IPS DF 6.9 (cell line): ENCODE measurements around the gene GBP5.
"Not testable (repeated sequence)": the region's sequence is repeated elsewhere in the genome, so short reads cannot be mapped to it uniquely, and the experiment has no call there.

Source experiments
- DNase-seq: peaks from one replicate; pipeline ENCODE4 v3.0.0-alpha.2; 2013; ENCODE audit warnings: low read depth, low spot score
- H3K27ac ChIP-seq: one replicate; pipeline ENCODE4 v1.5.1; 2013; ENCODE audit warnings: low read length, control low read depth
- H3K27me3 ChIP-seq: 2 replicates; pipeline ENCODE4 v1.6.1; 2013; ENCODE audit warnings: mild to moderate bottlenecking, low read length; ENCODE audit not compliant: control insufficient read depth, insufficient read depth
- H3K36me3 ChIP-seq: 2 replicates; pipeline ENCODE4 v1.6.1; 2013; ENCODE audit warnings: low read length; ENCODE audit not compliant: control insufficient read depth, insufficient read depth
- H3K4me1 ChIP-seq: 2 replicates; pipeline ENCODE4 v1.6.1; 2013; ENCODE audit warnings: low read length; ENCODE audit not compliant: control insufficient read depth, insufficient read depth
- H3K4me3 ChIP-seq: 2 replicates; pipeline ENCODE4 v1.5.1; 2013; ENCODE audit warnings: mild to moderate bottlenecking, low read length
- H3K9me3 ChIP-seq: 2 replicates; pipeline ENCODE4 v1.6.1; 2013; ENCODE audit warnings: low read length, inconsistent platforms; ENCODE audit not compliant: control insufficient read depth, insufficient read depth
- WGBS: extraction: QIAGEN DNeasy Blood & Tissue Kit; methylation state at CpG from one replicate; pipeline ENCODE4 v1.1.7; 2013; ENCODE audit warnings: mixed read lengths, missing lambda C conversion rate; ENCODE audit not compliant: insufficient read length, insufficient coverage; 5-methylcytosine and 5-hydroxymethylcytosine counted together

The GBP5 gene, protein sequence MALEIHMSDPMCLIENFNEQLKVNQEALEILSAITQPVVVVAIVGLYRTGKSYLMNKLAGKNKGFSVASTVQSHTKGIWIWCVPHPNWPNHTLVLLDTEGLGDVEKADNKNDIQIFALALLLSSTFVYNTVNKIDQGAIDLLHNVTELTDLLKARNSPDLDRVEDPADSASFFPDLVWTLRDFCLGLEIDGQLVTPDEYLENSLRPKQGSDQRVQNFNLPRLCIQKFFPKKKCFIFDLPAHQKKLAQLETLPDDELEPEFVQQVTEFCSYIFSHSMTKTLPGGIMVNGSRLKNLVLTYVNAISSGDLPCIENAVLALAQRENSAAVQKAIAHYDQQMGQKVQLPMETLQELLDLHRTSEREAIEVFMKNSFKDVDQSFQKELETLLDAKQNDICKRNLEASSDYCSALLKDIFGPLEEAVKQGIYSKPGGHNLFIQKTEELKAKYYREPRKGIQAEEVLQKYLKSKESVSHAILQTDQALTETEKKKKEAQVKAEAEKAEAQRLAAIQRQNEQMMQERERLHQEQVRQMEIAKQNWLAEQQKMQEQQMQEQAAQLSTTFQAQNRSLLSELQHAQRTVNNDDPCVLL

DNA sequence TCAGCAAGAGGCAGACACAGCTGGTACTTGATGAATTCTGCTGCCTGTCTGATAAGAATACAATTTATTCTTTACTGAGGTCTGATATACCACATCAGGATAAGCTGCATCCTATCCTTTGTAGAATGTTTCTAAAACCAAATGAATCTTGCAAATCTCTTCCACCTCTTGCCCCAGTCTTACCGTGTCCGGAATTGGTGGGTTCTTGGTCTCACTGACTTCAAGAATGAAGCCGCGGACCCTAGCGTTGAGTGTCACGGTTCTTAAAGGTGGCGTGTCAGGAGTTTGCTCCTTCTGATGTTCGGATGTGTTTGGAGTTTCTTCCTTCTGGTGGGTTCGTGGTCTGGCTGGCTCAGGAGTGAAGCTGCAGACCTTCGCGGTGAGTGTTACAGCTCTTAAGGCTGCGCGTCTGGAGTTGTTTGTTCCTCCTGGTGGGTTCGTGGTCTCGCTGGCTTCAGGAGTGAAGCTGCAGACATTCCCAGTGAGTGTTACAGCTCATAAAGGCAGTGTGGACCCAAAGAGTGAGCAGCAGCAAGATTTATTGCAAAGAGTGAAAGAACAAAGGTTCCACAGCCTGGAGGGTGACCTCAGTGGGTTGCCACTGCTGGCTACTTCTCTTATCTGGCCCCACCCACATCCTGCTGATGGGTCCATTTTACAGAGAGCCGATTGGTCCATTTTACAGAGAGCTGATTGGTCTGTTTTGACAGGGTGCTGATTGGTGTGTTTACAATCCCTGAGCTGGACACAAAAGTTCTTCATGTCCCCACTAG lies at the start of gene GBP5:
Gene GBP5 (minus strand): TSS at position 592 of the 773 bp plus-strand sequence. CDS start 3,305 bp downstream, outside the sequence.
- not testable (repeated sequence) for H3K27ac ChIP-seq, H3K4me3 ChIP-seq, H3K36me3 ChIP-seq, H3K4me1 ChIP-seq, DNase-seq, H3K27me3 ChIP-seq, H3K9me3 ChIP-seq
- no CpG with 5 or more reads among the region's 16 CpGs for WGBS

DNA sequence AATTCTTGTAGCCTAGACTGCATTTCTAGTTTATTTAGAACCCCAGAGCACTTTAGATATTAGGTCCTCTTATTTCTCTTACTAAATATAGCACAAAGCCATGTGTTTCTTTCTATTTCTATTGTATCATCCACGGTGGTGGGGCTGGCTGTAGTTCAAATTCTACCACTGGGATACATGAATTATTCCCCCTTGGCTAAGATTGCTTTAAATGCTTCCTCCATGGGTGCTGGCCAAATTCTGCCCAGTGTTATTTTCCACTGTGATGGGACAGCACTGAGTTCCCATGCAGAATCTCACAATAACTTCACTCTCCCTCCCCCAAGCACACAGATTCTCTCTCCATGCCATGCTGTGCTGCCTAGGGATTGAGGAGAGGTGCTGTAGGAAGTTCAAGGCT lies 49.7 kb upstream of the GBP5 start:
- Histone ChIP-seq H3K4me3 (no peak overlapping the region), H3K9me3 (no peaks in the 10 kb centered on the region), H3K36me3 (no peaks in the 10 kb centered on the region), H3K27ac (no peak overlapping the region), H3K27me3 (no peaks in the 10 kb centered on the region), H3K4me1 (no peaks in the 10 kb centered on the region)
- DNase-seq: no peak
- WGBS: no CpG with 5 or more reads among the region's 1 CpG

DNA sequence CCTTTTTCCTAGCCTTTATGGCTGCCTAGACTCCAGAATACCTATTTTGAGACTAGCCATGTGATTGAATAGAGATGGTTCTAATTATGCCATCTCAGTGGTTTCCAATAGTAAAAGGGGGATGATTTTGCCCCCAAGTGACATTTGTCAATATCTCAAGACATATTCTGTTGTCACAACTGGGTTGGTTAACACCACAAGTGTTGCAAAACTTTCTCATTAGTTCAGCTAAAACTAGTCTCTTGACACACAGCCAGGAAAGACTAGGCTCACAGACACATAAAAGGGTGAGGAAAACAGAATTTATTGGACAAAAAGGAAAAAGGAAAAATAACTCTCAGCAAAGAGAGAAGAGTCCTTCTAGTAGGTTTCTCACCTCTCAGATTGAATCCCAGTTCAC lies 39.9 kb upstream of the GBP5 start:
- Histone ChIP-seq H3K9me3 (peaks cover 2% of the 10 kb centered on the region; the same call in 1 of the 2 replicates), H3K4me1 (no peaks in the 10 kb centered on the region), H3K27ac (no peak overlapping the region), H3K27me3 (no peaks in the 10 kb centered on the region), H3K36me3 (no peaks in the 10 kb centered on the region), H3K4me3 (no peak overlapping the region)
- DNase-seq: no peak

DNA sequence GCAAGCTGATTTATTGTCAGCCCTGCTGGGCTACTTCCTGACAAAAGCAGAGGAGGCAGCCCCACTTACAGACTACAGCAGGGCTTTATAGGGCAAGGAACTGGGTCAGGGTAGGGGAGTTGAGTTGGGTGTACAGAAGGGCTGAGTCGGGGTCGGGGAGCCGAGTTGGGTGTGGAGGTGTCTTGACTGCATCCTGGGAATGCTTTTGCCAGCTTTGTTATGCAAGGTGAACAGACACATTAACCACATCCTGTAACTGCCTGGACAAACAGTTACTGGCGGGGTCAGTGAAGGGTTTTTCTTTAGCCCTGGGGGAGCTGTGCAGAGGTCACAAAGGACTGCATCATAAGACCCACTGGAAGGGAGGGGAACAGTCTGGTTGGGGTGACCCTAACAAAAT lies 39.1 kb upstream of the GBP5 start:
- Histone ChIP-seq H3K9me3 (peaks cover 2% of the 10 kb centered on the region; the same call in 1 of the 2 replicates), H3K4me3 (no peak overlapping the region), H3K27me3 (no peaks in the 10 kb centered on the region), H3K36me3 (no peaks in the 10 kb centered on the region), H3K27ac (no peak overlapping the region), H3K4me1 (no peaks in the 10 kb centered on the region)
- DNase-seq: no peak
- WGBS: no CpG with 5 or more reads among the region's 4 CpGs

DNA sequence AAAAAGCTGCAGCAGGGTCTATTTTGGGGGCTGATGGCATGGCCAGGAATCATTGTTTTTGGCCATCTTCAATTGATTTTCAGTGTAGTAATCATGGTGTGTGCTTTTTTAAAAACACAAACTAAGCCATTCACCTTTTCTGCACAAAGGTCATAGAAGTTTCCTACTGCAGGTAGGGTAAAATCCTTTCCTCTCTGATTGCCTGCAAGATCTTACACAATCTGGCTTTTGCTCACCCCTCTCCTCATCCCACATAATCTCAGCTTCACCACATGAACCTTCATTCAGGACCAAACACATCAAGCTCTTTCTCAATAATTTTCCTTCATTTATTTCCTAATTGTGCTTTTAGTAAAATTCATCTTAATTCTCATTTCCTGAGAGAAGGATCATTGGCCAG lies 38.3 kb upstream of the GBP5 start:
- no peak overlapping the region for H3K4me3 ChIP-seq
- H3K36me3 ChIP-seq: no peaks in the 10 kb centered on the region
- no peak overlapping the region for H3K27ac ChIP-seq
- no peaks in the 10 kb centered on the region for H3K9me3 ChIP-seq
- DNase-seq: no peak
- H3K4me1 ChIP-seq: no peaks in the 10 kb centered on the region
- H3K27me3 ChIP-seq: no peaks in the 10 kb centered on the region

DNA sequence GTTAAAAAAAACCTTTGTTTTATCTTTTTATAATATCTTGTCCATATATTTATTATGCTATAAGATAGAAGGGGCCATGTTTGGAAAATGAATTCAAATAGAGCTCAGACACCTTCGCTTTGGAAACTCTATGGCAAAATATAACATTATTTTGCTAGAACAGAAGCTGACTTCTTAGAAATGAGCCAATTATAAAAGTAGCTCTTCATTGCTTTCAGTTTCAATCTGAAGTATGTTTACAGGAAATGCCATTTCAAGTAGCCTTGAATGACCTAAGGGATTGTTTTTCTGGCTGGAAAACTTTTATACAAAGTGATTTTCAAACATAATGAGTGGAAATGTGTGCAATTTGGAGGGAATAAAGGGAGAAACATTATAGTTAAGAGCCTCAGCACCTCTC lies 37.8 kb upstream of the GBP5 start:
- H3K27ac ChIP-seq: no peak overlapping the region
- no peaks in the 10 kb centered on the region for H3K36me3 ChIP-seq
- H3K4me1 ChIP-seq: no peaks in the 10 kb centered on the region
- H3K27me3 ChIP-seq: no peaks in the 10 kb centered on the region
- no CpG with 5 or more reads among the region's 1 CpG for WGBS
- no peaks in the 10 kb centered on the region for H3K9me3 ChIP-seq
- H3K4me3 ChIP-seq: no peak overlapping the region
- DNase-seq: no peak

DNA sequence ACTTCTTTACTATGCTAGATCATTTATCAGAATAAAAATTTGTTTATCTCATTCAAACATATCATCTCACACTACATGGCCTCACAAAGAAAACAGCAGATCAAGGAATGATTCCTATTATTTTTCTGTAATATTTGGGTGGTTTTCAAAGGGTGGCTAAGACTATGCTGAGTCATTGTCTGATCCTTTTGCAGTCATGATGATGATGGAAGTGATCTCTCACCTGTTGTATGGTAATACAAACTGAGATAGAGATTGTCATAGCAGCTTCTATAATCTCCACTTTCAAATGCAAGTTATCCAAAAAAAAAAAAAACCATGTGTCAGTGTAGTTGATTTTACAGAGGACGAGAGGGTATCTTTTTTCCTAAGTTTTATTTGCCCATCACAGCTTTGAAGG lies 37.2 kb upstream of the GBP5 start:
- no peak for DNase-seq
- no peaks in the 10 kb centered on the region for H3K4me1 ChIP-seq
- WGBS: no CpG with 5 or more reads among the region's 1 CpG
- H3K36me3 ChIP-seq: no peaks in the 10 kb centered on the region
- no peaks in the 10 kb centered on the region for H3K9me3 ChIP-seq
- H3K27ac ChIP-seq: no peak overlapping the region
- H3K27me3 ChIP-seq: no peaks in the 10 kb centered on the region
- no peak overlapping the region for H3K4me3 ChIP-seq

DNA sequence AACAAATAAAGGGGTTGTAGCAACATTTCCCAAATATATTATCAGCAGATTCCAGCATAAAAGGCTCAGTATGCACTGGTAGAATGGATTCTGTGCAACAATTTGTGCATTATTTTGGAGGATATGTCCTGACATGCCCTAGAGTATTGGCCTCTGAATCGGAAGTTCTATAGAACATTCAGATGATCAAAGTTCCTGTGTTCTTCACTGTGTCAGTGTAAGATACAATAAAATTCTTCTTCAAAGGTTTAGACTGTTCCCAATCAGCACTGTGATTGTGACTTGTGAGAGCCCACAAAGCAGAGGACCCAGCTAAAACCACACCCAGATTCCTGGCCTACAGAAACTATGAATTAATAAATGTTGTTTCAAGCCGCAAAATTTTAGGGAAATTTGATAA lies 33.6 kb upstream of the GBP5 start:
- no peak overlapping the region for H3K27ac ChIP-seq
- H3K9me3 ChIP-seq: no peaks in the 10 kb centered on the region
- WGBS: no CpG with 5 or more reads among the region's 2 CpGs
- no peaks in the 10 kb centered on the region for H3K27me3 ChIP-seq
- H3K4me1 ChIP-seq: no peaks in the 10 kb centered on the region
- no peak overlapping the region for H3K4me3 ChIP-seq
- H3K36me3 ChIP-seq: no peaks in the 10 kb centered on the region
- DNase-seq: no peak

DNA sequence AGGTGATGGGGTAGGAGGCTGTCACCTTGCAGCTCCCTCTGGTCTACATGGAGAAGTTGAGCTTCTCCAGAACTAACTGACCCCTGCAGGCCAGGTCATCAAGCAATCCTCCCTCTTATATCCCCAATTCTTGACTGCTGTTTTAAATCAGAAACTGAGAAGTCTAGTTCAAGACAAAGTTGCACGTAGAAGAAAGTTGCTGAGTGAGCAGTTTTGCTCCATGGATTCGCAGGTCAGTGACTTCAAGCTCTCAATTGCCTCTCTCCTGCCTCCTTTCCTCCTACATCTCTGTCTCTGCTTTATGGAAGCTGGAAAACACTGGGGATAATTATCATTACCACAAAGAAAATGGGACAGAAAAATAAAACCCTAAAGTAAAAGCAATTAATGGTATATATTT lies 32.8 kb upstream of the GBP5 start:
- no CpG with 5 or more reads among the region's 2 CpGs for WGBS
- H3K27ac ChIP-seq: no peak overlapping the region
- no peaks in the 10 kb centered on the region for H3K27me3 ChIP-seq
- H3K36me3 ChIP-seq: no peaks in the 10 kb centered on the region
- no peak for DNase-seq
- no peaks in the 10 kb centered on the region for H3K4me1 ChIP-seq
- no peak overlapping the region for H3K4me3 ChIP-seq
- H3K9me3 ChIP-seq: no peaks in the 10 kb centered on the region

DNA sequence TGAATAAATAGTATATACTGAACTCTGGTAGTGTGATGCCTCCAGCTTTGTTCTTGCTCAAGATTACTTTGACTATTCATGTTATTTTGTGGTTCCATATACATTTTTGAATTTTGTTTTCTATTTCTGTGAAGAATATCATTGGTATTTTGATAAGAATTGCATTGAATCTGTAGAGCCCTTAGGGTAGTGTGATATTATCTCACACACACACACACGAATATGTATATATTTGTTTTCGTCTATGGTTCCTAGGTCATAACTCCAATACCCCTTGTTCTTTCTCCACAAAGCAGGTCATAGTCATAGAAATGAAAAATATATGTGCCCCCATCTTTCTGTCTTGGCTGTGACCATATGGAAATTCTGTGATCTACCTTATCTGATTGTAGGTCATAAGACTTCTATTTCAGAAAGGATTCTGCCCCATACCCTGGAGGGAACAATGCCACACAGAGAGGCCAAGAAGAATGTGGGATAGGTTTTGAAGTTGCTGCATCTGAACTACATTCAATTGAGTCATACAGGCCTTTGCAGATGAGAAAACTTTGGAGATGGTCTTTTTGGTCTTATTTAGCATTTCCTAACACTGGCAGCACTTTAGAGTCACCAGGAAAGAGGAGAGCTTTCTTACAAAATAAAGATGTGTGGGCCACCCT lies 32.0 kb upstream of the GBP5 start:
- Histone ChIP-seq H3K27ac (no peak overlapping the region), H3K27me3 (no peaks in the 10 kb centered on the region), H3K4me3 (no peak overlapping the region), H3K36me3 (no peaks in the 10 kb centered on the region), H3K4me1 (no peaks in the 10 kb centered on the region), H3K9me3 (no peaks in the 10 kb centered on the region)
- no CpG with 5 or more reads among the region's 2 CpGs for WGBS
- no peak for DNase-seq
